ENCODE data around the gene ODAD3. TPM values are rescaled to one million over a fixed set of nuclear protein-coding genes. Genes with fewer than 3 reads are reported as not detected.

The ODAD3 gene
- total and polyA plus RNA-seq, 2 experiments from 2014 or later, result 0.44 to 0.54 TPM

- Histone ChIP-seq H3K9me2 (ENCODE audit: insufficient read depth) (no peaks in the 10 kb centered on the region), H3K4me3 (no peak overlapping the region), H3K9me3 (ENCODE audit: low read depth) (no peaks in the 10 kb centered on the region), H4K20me1 (ENCODE audit: insufficient read depth) (no peaks in the 10 kb centered on the region), H3K27ac (no peak overlapping the region), H3K4me2 (ENCODE audit: unreplicated experiment) (no peak overlapping the region), H3K79me2 (ENCODE audit: insufficient read depth) (no peaks in the 10 kb centered on the region), H3K4me1 (ENCODE audit: insufficient read depth) (no peaks in the 10 kb centered on the region), H3K36me3 (ENCODE audit: low read depth) (no peaks in the 10 kb centered on the region), H3F3A (ENCODE audit: insufficient read depth) (no peaks in the 10 kb centered on the region), H2AFZ (no peak overlapping the region), H3K9ac (no peak overlapping the region), H3K27me3 (replicated peaks; ENCODE audit: insufficient read depth) (no peaks in the 10 kb centered on the region)
- in situ Hi-C loops (cut with MboI), result no loop called here
- DNase-seq, result no peak
- TF ChIP-seq EZH2phosphoT487 (IDR thresholded peaks at IDR 0.05; ENCODE audit: insufficient read depth, low read depth) (no peak), EZH2 (IDR thresholded peaks at IDR 0.05; ENCODE audit: insufficient read depth, poor library complexity, severe bottlenecking) (no peak)
- 80% methylated on average over 20 to 22 of the region's 22 CpGs for WGBS, 2 experiments (ENCODE audit: low coverage in 1 of 2, low lambda C conversion rate in 2 of 2, missing lambda C conversion rate in 2 of 2)
Measured at GRCh38 chr19:11397089-11397610, 37.8 kb downstream of the ODAD3 start.

- H3F3A ChIP-seq (ENCODE audit: insufficient read depth), result no peaks in the 10 kb centered on the region
- H3K9me2 ChIP-seq (ENCODE audit: insufficient read depth), result no peaks in the 10 kb centered on the region
- in situ Hi-C loops (cut with MboI), result no loop called here
- no peaks in the 10 kb centered on the region for H3K36me3 ChIP-seq (ENCODE audit: low read depth)
- H2AFZ ChIP-seq, result no peak overlapping the region
- no peak overlapping the region for H3K27ac ChIP-seq
- no peak overlapping the region for H3K4me2 ChIP-seq (ENCODE audit: unreplicated experiment)
- no peak for DNase-seq
- H3K9me3 ChIP-seq (ENCODE audit: low read depth), result no peaks in the 10 kb centered on the region
- H3K4me3 ChIP-seq, result no peak overlapping the region
- no peaks in the 10 kb centered on the region for H4K20me1 ChIP-seq (ENCODE audit: insufficient read depth)
- WGBS, 2 experiments (ENCODE audit: low coverage in 1 of 2, low lambda C conversion rate in 2 of 2, missing lambda C conversion rate in 2 of 2), result 50 to 66% methylated on average over 4 of the region's 4 CpGs
- TF ChIP-seq EZH2 (IDR thresholded peaks at IDR 0.05; ENCODE audit: insufficient read depth, poor library complexity, severe bottlenecking) (no peak), EZH2phosphoT487 (IDR thresholded peaks at IDR 0.05; ENCODE audit: insufficient read depth, low read depth) (no peak)
- no peaks in the 10 kb centered on the region for H3K79me2 ChIP-seq (ENCODE audit: insufficient read depth)
- no peaks in the 10 kb centered on the region for H3K27me3 ChIP-seq (replicated peaks; ENCODE audit: insufficient read depth)
- no peaks in the 10 kb centered on the region for H3K4me1 ChIP-seq (ENCODE audit: insufficient read depth)
- no peak overlapping the region for H3K9ac ChIP-seq
Measured at GRCh38 chr19:11390933-11391680, 43.8 kb downstream of the ODAD3 start.

GRCh38 chr19:11390359-11390758 lies 44.6 kb downstream of the ODAD3 start:
- TF ChIP-seq EZH2 (IDR thresholded peaks at IDR 0.05; ENCODE audit: insufficient read depth, poor library complexity, severe bottlenecking) (no peak), EZH2phosphoT487 (IDR thresholded peaks at IDR 0.05; ENCODE audit: insufficient read depth, low read depth) (no peak)
- Histone ChIP-seq H3K9me2 (ENCODE audit: insufficient read depth) (no peaks in the 10 kb centered on the region), H3K4me2 (ENCODE audit: unreplicated experiment) (no peak overlapping the region), H3K27ac (no peak overlapping the region), H3K4me1 (ENCODE audit: insufficient read depth) (no peaks in the 10 kb centered on the region), H3K36me3 (ENCODE audit: low read depth) (no peaks in the 10 kb centered on the region), H4K20me1 (ENCODE audit: insufficient read depth) (no peaks in the 10 kb centered on the region), H3F3A (ENCODE audit: insufficient read depth) (no peaks in the 10 kb centered on the region), H3K4me3 (no peak overlapping the region), H3K27me3 (replicated peaks; ENCODE audit: insufficient read depth) (no peaks in the 10 kb centered on the region), H3K79me2 (ENCODE audit: insufficient read depth) (no peaks in the 10 kb centered on the region), H3K9ac (no peak overlapping the region), H3K9me3 (ENCODE audit: low read depth) (no peaks in the 10 kb centered on the region), H2AFZ (no peak overlapping the region)
- in situ Hi-C loops (cut with MboI), result no loop called here
- 72% methylated on average over 2 of the region's 2 CpGs for WGBS, 2 experiments (ENCODE audit: low coverage in 1 of 2, low lambda C conversion rate in 2 of 2, missing lambda C conversion rate in 2 of 2)
- no peak for DNase-seq

GRCh38 chr19:11387162-11388034 lies 47.5 kb downstream of the ODAD3 start:
- Histone ChIP-seq H3K79me2 (ENCODE audit: insufficient read depth) (no peaks in the 10 kb centered on the region), H3K27ac (no peak overlapping the region), H3K9ac (no peak overlapping the region), H3K9me3 (ENCODE audit: low read depth) (no peaks in the 10 kb centered on the region), H3F3A (ENCODE audit: insufficient read depth) (no peaks in the 10 kb centered on the region), H3K4me3 (no peak overlapping the region), H2AFZ (no peak overlapping the region), H3K9me2 (ENCODE audit: insufficient read depth) (no peaks in the 10 kb centered on the region), H4K20me1 (ENCODE audit: insufficient read depth) (no peaks in the 10 kb centered on the region), H3K27me3 (replicated peaks; ENCODE audit: insufficient read depth) (no peaks in the 10 kb centered on the region), H3K4me1 (ENCODE audit: insufficient read depth) (no peaks in the 10 kb centered on the region), H3K4me2 (ENCODE audit: unreplicated experiment) (no peak overlapping the region), H3K36me3 (ENCODE audit: low read depth) (no peaks in the 10 kb centered on the region)
- TF ChIP-seq EZH2phosphoT487 (IDR thresholded peaks at IDR 0.05; ENCODE audit: insufficient read depth, low read depth), result no peak
- no peak for TF ChIP-seq EZH2 (IDR thresholded peaks at IDR 0.05; ENCODE audit: insufficient read depth, poor library complexity, severe bottlenecking)
- DNase-seq, result no peak
- in situ Hi-C loops (cut with MboI), result no loop called here
- 62 to 65% methylated on average over 19 of the region's 19 CpGs for WGBS, 2 experiments (ENCODE audit: low coverage in 1 of 2, low lambda C conversion rate in 2 of 2, missing lambda C conversion rate in 2 of 2)
